ENCODE data around the gene SIPA1L2.

Gene SIPA1L2

DNA sequence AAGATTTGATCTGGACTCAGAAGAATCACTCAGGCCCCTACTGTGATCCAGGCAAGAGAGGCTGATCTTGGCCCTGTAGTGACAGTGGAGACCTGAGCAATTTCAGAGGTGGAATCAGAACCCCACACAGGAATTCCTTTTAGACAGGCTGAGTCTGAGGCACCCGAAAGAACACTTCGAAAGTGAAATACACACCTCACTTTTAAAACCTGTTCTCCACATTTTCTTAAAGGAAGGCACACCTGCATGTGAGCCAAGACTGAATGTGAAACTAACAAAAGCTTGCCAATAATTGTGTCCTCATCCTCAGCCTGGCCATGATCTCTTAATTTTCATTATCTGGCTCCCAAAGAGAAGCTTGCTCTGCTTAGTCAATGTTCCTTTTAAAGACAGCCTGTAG, 32.2 kb downstream of the SIPA1L2 start:
- DNase-seq: no peak

DNA sequence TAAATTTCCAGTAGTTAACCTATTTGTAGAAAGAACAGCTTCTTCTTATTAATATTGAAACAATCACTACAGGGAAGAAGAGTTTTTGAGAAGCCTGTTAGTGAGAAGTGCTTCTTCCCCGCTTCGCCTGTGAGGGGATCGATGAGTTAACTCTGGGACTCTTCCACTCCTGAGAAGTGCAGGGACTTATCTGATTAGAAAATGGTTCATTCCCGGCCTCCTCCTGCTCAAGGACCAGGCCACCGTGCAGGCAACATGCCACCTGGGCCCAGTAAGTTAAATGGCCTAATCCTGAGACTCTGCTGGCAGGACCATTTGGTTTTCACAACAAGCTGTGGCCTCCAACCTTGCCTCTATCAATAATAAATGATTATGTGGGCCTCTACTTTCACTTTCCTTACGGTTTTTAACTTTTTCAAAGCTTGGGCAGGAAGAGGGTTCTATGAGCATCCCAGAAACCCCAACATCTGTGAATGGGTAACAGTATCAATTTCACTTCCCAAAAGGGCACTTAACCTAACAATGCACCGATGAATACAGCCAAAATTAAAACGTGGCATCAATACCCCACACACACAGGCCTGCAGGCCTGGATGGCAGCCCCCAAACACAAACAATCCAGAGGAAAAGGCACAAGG, 33.1 kb downstream of the SIPA1L2 start:
- in situ Hi-C loops (cut with HindIII; ENCODE audit: low pct_ligation_motif_present, low pct_unique_long_range_greater_than_20kb, low sequenced_read_pairs): no loop called here
- no peak for DNase-seq

More for the DNA sequence above, 32.2 kb downstream of the SIPA1L2 start:
- in situ Hi-C loops (cut with HindIII; ENCODE audit: low pct_ligation_motif_present, low pct_unique_long_range_greater_than_20kb, low sequenced_read_pairs): no loop called here

DNA sequence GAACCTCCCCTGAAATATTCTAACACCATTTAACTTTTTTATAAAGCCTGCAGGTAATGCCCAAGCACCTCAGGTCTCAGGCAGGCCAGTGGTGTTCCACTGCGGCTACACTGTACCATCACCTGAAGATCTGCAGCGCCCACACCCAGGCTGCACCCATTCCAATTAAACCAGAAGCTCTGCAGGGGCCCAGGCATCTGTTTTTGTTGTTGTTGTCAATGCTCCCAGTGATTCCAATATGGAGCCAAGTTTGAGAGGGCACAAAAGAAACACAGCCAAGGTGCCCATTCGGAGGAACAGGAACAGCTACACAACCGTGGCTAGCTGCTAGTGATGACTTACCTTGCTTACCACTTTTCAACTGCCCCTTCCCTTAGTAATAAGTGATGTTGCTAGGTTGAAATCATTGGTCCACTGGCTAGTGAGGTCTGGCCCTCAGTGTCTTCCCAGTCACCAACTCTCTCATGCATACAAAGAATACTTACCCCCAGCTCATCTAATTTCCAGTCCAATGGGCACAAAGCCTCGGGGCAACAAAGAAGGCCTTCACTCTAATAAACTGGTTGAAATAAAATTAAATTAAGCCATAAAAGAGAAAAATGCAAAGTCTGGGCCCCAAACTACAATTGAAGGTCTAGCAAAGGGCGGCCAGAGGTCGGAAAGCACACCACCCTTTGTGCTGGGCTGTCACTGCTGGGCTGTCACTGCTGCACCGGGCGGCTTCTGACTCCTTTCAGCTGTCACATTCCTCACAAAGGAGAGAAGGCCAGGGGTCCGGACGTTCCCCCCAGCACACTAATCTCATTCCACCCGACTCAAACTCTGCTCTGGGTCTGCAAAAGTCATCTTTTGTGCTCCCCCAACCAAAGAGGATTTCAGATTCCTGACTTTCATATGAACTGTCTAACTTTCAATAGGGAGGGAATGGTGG, 34.9 kb downstream of the SIPA1L2 start:
- in situ Hi-C loops (cut with HindIII; ENCODE audit: low pct_ligation_motif_present, low pct_unique_long_range_greater_than_20kb, low sequenced_read_pairs): no loop called here
- DNase-seq: no peak

DNA sequence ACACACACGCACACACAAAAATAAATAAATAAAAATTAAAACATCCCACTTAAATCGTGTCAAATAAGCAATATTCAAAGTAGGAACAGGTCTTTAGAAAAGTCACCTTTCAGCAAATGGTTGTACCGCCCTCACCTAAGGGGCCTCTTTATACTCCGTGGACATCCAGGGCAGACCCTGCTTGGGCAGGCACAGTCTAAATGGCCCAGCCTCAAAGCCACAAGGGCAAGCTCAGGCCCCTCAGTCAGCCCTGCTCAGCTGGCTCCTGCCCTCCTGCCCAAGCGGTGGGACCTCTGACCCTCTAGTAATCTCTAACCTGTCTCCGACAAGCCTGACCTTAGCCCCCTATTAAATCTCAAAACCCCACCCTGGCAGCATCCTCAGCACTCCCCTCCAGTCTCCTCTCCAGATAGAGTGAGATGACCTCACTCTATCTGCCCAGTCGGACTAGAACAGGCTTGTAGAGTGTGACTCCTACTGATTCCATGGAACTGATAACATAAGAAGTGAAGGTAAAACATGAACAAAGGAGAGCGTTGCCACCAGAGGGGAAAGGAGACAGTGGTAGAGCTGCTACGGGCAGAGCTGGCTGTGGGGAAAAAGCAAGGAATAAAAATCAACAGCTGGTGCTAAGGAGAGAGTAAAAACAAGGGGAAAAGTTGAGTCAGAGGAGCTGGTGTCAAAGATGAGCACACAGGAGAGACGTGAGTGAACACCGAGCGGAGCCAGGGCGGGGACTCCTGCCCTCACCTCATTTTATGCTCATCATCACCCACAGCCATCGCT, 36.0 kb downstream of the SIPA1L2 start:
- in situ Hi-C loops (cut with HindIII; ENCODE audit: low pct_ligation_motif_present, low pct_unique_long_range_greater_than_20kb, low sequenced_read_pairs): no loop called here
- no peak for DNase-seq

DNA sequence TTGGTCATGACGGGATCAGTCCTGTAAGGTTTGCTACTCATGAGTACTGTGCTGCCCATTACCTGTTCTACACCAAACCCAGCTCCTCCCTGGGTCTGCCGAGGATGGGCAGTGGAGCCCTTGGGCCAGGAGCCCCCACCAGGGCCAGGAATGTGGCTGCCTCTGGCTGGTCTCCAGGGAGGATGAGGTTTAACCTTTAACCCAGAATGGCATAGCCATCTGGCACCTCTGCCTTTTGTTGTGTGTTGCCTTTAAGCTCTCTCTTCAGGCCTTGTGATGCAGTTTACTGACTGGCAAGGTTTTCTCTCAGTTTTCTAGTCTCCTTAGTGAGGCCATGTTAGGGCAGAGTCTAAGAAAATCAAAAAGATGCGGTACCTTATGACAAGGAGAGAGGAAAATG, 38.6 kb downstream of the SIPA1L2 start:
- in situ Hi-C loops (cut with HindIII; ENCODE audit: low pct_ligation_motif_present, low pct_unique_long_range_greater_than_20kb, low sequenced_read_pairs): no loop called here
- DNase-seq: no peak

DNA sequence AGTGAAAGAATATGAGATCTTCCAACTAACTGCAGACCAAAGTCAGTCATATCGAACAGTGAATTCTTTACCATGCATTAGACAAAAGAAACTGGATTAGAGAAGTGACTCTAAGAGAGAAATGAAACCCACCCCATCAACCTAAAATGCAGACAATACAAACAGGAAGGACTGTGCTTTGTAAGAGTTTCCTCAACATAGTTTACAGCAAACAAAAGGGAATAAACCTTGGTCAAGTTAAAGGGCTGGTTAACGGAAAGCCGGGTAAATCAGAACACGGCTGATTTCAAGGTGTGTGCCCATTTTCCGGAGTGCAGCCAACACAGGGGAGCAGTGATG, 39.2 kb downstream of the SIPA1L2 start:
- no peak for DNase-seq
- in situ Hi-C loops (cut with HindIII; ENCODE audit: low pct_ligation_motif_present, low pct_unique_long_range_greater_than_20kb, low sequenced_read_pairs): no loop called here

DNA sequence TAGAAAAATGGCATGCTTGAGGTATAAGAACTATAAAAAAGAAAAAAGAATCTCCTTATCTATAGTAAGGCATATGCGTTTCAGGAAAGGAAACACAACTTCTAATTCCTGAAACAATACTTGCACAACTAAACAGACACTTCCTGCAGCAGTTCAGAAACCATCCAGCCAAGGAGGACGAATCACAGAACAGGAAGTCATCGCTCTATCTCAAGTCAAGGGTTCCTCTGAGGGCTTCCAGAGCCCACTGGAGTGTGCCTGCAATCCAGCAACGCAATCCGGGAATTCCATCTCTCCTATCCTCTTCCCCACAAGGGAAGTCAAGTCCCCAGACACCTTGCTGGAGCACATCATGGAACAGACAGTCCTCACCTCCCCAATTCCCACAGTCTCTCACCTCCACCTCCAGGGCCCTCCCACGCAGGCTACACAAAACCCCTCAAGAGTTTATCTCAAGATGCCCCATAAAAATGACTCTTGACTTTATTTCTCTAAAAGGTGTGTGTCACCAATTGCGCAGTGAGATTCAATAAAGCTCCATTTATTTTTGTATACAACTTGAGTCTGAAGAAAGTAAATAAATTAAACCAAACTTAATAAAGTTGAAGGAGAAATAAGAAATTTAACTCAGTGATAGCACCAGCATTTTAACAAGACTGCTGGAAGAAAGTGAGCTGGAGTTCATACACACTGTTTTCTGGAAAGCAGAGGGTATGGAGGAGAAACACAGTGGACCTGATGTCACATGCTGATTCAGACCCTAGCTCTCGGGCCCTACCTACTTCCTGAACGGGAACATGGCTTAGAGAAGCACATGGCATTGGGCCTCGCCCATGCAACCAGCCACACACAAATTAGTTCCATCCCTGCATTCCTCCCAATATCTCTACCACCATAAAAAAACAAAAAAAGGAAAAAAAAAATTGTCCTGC, 39.9 kb downstream of the SIPA1L2 start:
- no peak for DNase-seq
- in situ Hi-C loops (cut with HindIII; ENCODE audit: low pct_ligation_motif_present, low pct_unique_long_range_greater_than_20kb, low sequenced_read_pairs): no loop called here

DNA sequence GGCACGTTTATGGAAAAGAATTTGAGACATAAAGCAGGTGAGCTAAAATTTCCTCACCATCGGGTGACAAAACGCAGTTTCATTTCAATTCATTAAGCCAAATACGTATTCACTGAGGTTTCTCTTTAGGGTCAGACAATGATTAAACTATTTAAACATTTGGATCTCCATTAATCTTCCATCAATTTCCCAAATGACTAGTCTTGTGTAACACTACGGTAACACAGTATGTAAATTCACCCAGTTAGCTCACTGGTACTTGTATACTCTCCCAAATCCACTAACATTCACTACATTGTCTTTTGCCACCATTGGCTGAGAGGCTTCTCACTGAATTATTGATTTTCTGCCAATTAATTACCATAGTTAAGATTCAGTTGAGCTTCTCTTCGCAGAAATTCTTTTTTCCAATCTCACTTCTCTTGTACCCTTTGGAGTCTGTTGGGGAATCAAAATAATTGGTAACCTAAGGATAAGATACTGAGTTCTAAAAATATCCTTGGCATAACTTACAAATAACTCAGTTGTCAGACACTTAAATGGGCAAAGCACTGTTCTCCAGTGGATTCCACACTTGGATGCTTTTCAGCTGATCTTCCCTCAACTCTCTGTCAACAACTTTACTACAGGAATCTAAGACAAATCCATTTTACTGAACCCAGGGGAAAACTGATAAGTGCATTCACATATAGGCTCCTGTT, 40.7 kb downstream of the SIPA1L2 start:
- DNase-seq: no peak
- in situ Hi-C loops (cut with HindIII; ENCODE audit: low pct_ligation_motif_present, low pct_unique_long_range_greater_than_20kb, low sequenced_read_pairs): no loop called here

DNA sequence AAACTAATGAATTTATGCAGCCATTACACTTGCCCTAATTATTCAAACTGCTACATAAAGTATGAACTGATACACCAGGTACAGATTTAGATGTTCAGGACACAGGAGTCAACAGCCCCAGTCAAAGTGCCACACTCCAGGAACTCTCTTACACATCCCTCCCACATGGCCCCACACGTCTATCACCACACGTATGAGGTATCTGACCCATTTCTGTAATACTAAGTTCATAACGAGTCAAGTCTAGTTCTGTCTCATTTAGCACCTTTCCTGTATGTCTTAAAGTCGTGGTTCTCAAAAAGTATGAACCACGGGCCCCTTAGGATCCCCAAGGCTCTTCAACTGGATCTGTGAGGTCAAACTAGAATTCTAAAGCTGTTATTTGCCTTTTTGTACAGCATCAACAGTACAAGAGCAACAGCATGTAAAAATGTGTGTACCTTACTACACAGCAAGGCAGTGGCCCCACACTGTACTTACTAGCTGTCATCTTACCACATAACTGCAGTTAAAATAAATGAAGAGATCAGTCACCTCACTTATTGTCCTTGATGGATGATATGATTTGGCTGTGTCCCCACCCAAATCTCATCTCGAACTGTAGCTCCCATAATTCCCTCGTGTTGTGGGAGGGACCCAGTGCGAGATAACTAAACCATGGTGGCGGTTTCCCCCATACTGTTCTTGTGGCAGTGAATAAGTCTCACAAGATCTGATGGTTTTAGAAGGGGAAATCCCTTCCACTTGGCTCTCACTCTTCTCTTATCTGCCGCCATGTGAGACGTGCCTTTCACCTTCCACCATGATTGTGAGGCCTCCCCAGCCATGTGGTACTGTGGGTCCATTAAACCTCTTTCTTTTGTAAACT, 42.6 kb downstream of the SIPA1L2 start:
- in situ Hi-C loops (cut with HindIII; ENCODE audit: low pct_ligation_motif_present, low pct_unique_long_range_greater_than_20kb, low sequenced_read_pairs): no loop called here
- no peak for DNase-seq

DNA sequence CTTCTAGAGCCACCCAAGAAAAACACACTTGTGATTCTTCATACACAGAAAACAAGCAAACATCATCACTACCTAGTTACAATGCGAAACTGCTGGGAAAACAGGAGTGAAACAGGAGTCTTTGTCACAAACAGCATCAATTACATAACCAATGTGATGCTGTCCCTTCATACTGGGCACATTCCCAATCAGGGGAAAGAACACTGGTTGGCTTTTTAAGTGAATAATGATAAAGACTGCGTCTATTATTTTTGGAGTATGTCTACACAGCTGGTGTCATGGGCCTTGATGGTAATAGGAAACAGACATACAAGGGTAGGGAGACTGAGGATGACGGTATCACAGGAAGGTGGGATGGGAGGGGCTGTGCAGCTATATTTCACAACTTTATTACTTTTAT, 43.3 kb downstream of the SIPA1L2 start:
- DNase-seq: no peak
- in situ Hi-C loops (cut with HindIII; ENCODE audit: low pct_ligation_motif_present, low pct_unique_long_range_greater_than_20kb, low sequenced_read_pairs): no loop called here

DNA sequence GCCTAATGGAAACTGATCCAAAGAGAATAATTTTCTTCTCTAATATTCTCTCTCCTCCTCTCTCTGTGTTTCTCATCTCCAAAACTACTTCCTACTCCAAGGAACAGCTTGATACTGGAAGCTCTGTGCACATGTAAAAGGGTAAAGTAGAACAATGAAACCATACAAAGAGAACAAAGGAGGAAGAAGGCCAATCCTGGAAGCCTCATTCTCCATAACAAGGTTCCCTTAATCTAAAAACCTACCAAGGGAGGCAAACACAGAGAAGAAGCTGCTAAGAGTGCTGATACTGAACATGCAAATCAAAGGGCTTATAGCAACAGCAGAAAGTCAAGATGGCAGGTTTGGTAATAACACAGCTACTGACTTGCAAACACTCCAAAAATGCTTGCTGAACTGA, 44.4 kb downstream of the SIPA1L2 start:
- DNase-seq: no peak
- in situ Hi-C loops (cut with HindIII; ENCODE audit: low pct_ligation_motif_present, low pct_unique_long_range_greater_than_20kb, low sequenced_read_pairs): no loop called here

DNA sequence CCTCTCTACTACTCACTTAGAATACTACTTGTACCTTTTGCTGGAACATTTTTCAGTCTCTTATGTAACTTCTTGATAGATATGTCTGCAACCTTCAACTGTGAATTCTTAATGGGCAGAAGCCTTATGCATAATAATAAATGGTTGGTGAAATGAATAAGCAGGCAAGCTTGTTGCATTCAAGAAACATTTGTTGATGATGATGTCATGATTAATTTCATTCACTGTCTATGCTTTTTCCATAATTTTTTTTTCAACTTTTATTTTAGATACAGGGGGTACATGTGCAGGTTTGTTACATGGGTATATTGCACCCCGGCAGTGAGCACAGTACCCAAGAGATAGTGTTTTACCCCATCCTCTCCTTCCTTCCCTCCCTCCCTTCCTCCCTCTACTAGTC, 48.0 kb downstream of the SIPA1L2 start:
- DNase-seq: no peak
- in situ Hi-C loops (cut with HindIII; ENCODE audit: low pct_ligation_motif_present, low pct_unique_long_range_greater_than_20kb, low sequenced_read_pairs): no loop called here

Measured in ACHN (cell line).